ENCODE data around the gene GNAI3.

DNA sequence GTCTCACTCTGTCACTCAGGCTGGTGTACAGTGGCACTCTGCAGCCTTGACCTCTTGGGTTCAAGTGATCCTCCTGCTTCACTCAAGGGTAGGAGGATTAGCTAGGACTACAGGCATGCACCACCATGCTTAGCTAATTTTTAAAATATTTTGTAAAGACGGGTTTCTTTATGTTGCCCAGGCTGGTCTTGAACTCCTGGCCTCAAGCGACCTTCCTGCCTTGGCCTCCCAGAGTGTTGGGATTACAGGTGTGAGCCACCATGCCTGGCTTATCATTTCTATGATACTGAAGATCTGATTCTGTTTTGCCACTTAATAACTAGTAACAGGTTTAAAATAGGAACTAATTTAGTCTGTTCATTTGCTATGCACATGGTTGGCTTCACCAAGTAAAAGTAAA is 33.6 kb downstream of the GNAI3 start:
- no peak for TF ChIP-seq EZH2 (IDR thresholded peaks at IDR 0.05; ENCODE audit: insufficient read depth, poor library complexity, severe bottlenecking)
- no peak for TF ChIP-seq EZH2phosphoT487 (IDR thresholded peaks at IDR 0.05; ENCODE audit: insufficient read depth, low read depth)

Data from GM23248 (cell line).